Gastrocnemius medialis (tissue), 4 donors: ENCODE results near the gene GNB1. TPM values are rescaled to one million over a fixed set of nuclear protein-coding genes. Genes with fewer than 3 reads are reported as not detected.
"Not testable (repeated sequence)": the region's sequence is repeated elsewhere in the genome, so short reads cannot be mapped to it uniquely, and the experiment has no call there.

Experiments used
- ATAC-seq, 2 donors: fragments of 150-250 bp; one replicate each; pipeline ENCODE4 v1.9.1; 2016
- DNase-seq, 2 donors: peaks; one replicate each; pipeline ENCODE4 v3.0.0-alpha.2; 2019
- H3K27ac ChIP-seq, 4 donors: fragments of 200-600 bp; sonication (generic); 1 replicate in 1 of 4; 2 replicates in 3 of 4; pipeline ENCODE4 v1.5.1; 2016 to 2018; ENCODE audit warnings: mild to moderate bottlenecking in 2 of 4, moderate library complexity in 1 of 4
- H3K27me3 ChIP-seq, 3 donors: fragments of 200-600 bp; sonication (generic) in 2 of 3; 1 replicate in 1 of 3; 2 replicates in 2 of 3; pipeline versions ENCODE4 v1.5.1 to v1.6.0; 2016 to 2019; ENCODE audit warnings: mild to moderate bottlenecking in 1 of 3, moderate library complexity in 1 of 3
- H3K36me3 ChIP-seq, 2 donors: fragments of 200-600 bp; sonication (generic) in 1 of 2; one replicate each; pipeline ENCODE4 v1.5.1; 2017 to 2018
- H3K4me1 ChIP-seq, 2 donors: fragments of 200-600 bp; sonication (generic) in 1 of 2; one replicate each; pipeline ENCODE4 v1.5.1; 2016 to 2017; ENCODE audit warnings: mild to moderate bottlenecking in 2 of 2
- H3K4me3 ChIP-seq, 4 donors: fragments of 200-600 bp; sonication (generic) in 3 of 4; 1 replicate in 1 of 4; 2 replicates in 3 of 4; pipeline ENCODE4 v1.5.1; 2016 to 2019; ENCODE audit warnings: mild to moderate bottlenecking in 2 of 4
- H3K9me3 ChIP-seq, 3 donors: fragments of 200-600 bp; sonication (generic) in 2 of 3; 1 replicate in 1 of 3; 2 replicates in 2 of 3; pipeline ENCODE4 v1.5.1; 2016 to 2019
- POLR2A ChIP-seq, 2 donors: fragments of 450-650 bp; IDR thresholded peaks; one replicate each; pipeline ENCODE4 v1.6.1; 2017; ENCODE audit warnings: antibody characterized with exemption in 2 of 2, mild to moderate bottlenecking in 2 of 2, moderate library complexity in 2 of 2
- in situ Hi-C, 4 donors: fragments of 200-750 bp; cut with MboI; loops; one replicate each; pipeline versions ENCODE4 v1.15.0 to v1.8.0; 2017; ENCODE audit warnings: low sequenced_read_pairs in 4 of 4
- intact Hi-C: fragments of 100-400 bp; cut with DNase I; formaldehyde crosslinking; loops from one replicate; pipeline ENCODE4 v1.15.1; 2023; ENCODE audit warnings: low total_unique reads
- total RNA-seq, 4 donors: library from RNA; depleted of rRNA; stranded (reverse); fragments of >200 nt; gene quantifications; one replicate each; pipeline versions ENCODE4 v1.1.0 to v1.2.3, GENCODE V29; 2016
- TF ChIP-seq, protein P1 (sequence below), 5 experiments: fragments of 450-650 bp in 3 of 5; fragments of 200-600 bp in 2 of 5; sonication (generic) in 2 of 5; IDR thresholded peaks in 4 of 5; conservative IDR thresholded peaks in 1 of 5; 1 replicate in 4 of 5; 2 replicates in 1 of 5; pipeline ENCODE4 v1.5.1; 2016 to 2019; ENCODE audit warnings: antibody characterized with exemption in 5 of 5, mild to moderate bottlenecking in 3 of 5, moderate library complexity in 3 of 5

The GNB1 gene
- total RNA-seq, 4 donors from 2014 or later, result 29.9 to 44.1 (median 37.2) TPM

GRCh38 chr1:1752636-1753606 is 138.0 kb downstream of the GNB1 start:
- peak overlapping the region in 3 of 4 donors; percentile 35 to 62 (median 37) for H3K27ac ChIP-seq
- H3K36me3 ChIP-seq, result peaks cover 0 to 50% of the 10 kb centered on the region in 2 donors
- no peak overlapping the region for H3K4me3 ChIP-seq
- no peaks in the 10 kb centered on the region for H3K9me3 ChIP-seq
- ATAC-seq (peak; percentile 69 to 84), DNase-seq (peak; percentile 42 to 75)
- H3K4me1 ChIP-seq, result peaks cover 0 to 2% of the 10 kb centered on the region in 2 donors
- in situ Hi-C loops, result loop anchor here in 1 of 4 donors (25.0 kb wide), 1 partner anchor 134 kb away; the partner anchor contains the start of gene GNB1
- TF ChIP-seq POLR2A (IDR thresholded peaks at IDR 0.05), result no peak
- TF ChIP-seq, protein P1, sequence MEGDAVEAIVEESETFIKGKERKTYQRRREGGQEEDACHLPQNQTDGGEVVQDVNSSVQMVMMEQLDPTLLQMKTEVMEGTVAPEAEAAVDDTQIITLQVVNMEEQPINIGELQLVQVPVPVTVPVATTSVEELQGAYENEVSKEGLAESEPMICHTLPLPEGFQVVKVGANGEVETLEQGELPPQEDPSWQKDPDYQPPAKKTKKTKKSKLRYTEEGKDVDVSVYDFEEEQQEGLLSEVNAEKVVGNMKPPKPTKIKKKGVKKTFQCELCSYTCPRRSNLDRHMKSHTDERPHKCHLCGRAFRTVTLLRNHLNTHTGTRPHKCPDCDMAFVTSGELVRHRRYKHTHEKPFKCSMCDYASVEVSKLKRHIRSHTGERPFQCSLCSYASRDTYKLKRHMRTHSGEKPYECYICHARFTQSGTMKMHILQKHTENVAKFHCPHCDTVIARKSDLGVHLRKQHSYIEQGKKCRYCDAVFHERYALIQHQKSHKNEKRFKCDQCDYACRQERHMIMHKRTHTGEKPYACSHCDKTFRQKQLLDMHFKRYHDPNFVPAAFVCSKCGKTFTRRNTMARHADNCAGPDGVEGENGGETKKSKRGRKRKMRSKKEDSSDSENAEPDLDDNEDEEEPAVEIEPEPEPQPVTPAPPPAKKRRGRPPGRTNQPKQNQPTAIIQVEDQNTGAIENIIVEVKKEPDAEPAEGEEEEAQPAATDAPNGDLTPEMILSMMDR (IDR thresholded peaks at IDR 0.05 in 4 of 5, conservative IDR thresholded peaks at IDR 0.05 in 1 of 5), result peak; percentile 60 to 76 (median 66)
- no peaks in the 10 kb centered on the region for H3K27me3 ChIP-seq
- intact Hi-C loops, result loop anchor here (2.0 kb wide), 1 partner anchor 154 kb away; no protein-coding TSS in a partner anchor

DNA sequence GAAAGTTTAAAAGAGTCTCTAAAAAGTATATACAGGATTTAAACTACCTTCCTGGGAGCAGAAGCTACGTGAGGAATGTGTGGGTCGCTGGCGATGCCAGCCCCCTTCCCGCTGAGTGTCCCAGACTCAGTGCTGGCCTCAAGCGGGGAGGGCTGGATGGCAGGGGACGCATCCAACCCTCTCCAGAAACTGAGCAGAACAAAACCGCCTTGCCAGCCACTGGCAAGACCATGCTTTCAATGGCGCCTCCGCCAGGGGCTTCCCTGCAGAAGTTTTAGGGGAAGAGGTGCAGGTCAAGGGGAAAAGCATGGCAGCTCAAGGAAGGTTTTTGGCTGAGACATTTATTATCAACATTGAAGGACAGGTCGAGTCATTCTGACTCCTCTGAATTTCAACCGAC is 138.7 kb downstream of the GNB1 start:
- peaks cover 0 to 50% of the 10 kb centered on the region in 2 donors for H3K36me3 ChIP-seq
- no peak for DNase-seq
- no peak overlapping the region for H3K27ac ChIP-seq
- H3K27me3 ChIP-seq, result no peaks in the 10 kb centered on the region
- intact Hi-C loops, result loop anchor here (2.0 kb wide), 1 partner anchor 155 kb away; no protein-coding TSS in a partner anchor
- ATAC-seq, result no peak
- in situ Hi-C loops, result loop anchor here in 1 of 4 donors (25.0 kb wide), 1 partner anchor 135 kb away; the partner anchor contains the start of gene GNB1
- TF ChIP-seq, protein P1 (IDR thresholded peaks at IDR 0.05 in 4 of 5, conservative IDR thresholded peaks at IDR 0.05 in 1 of 5), result no peak
- TF ChIP-seq POLR2A (IDR thresholded peaks at IDR 0.05), result no peak
- H3K4me3 ChIP-seq, result no peak overlapping the region
- H3K9me3 ChIP-seq, result no peaks in the 10 kb centered on the region
- no peaks in the 10 kb centered on the region for H3K4me1 ChIP-seq

DNA sequence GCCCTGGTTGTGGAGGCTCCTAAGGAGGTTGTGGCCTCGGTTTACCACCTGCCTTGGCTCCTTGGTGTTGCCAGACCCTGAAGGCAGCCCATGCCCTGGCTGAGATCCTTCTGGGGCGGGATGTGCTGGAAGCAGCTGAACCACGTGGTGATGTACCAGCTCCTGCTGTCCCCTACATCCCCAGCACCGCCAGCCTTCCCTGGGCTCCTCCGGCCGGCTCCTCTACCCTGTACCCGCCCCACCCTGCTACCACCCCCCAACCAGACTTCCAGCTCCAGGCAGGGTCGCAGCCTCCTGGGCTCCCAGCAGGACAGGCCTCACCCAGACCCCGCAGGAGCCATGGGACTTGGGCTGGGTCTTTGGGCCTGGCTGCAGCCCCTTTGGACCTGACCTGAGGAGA is 140.9 kb downstream of the GNB1 start:
- H3K27ac ChIP-seq, H3K27me3 ChIP-seq, H3K9me3 ChIP-seq, DNase-seq, ATAC-seq, H3K4me3 ChIP-seq, intact Hi-C loops, H3K4me1 ChIP-seq: not testable (repeated sequence)
- peaks cover 0 to 30% of the 10 kb centered on the region in 2 donors for H3K36me3 ChIP-seq
- in situ Hi-C loops, result loop anchor here in 1 of 4 donors (25.0 kb wide), 1 partner anchor 137 kb away; the partner anchor contains the start of gene GNB1

DNA sequence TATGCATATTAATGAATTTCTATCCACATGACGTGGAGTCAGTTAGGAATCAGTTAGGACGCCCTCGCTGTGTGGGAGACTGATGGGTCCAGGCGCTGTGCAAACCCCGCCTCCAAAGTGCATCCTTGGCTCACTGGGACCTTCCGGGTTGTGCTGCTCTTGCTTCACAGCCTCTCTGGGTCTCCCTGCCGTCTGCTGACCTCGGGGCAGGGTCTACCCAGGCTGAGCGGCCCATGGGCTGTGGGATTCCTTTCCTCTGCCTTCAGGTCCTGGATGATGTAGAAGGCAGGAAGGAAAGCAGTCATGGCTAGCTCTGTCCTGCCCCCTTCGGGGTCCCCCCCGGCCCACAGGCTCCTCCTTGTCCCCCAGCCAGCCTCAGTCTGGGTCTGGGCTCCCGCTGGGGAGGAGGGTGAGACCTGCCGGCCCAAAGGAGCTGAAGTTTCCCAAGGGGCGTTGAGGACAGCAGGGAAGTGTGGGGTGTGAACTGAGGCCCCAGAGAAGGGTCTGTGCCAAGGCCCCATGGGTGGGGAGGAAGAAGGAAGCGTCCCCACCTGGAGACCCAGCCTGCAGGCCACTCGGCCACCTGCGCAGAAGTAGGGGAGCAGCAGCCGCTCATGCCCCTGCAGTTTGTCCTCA is 142.1 kb downstream of the GNB1 start:
- no peak for ATAC-seq
- H3K4me3 ChIP-seq, result no peak overlapping the region
- no peaks in the 10 kb centered on the region for H3K4me1 ChIP-seq
- no peak for TF ChIP-seq POLR2A (IDR thresholded peaks at IDR 0.05)
- TF ChIP-seq, protein P1 (IDR thresholded peaks at IDR 0.05 in 4 of 5, conservative IDR thresholded peaks at IDR 0.05 in 1 of 5), result no peak
- no peaks in the 10 kb centered on the region for H3K9me3 ChIP-seq
- no peaks in the 10 kb centered on the region for H3K27me3 ChIP-seq
- no peak for DNase-seq
- intact Hi-C loops (no loop called here), in situ Hi-C loops (no loop called here)
- peaks cover 0 to 18% of the 10 kb centered on the region in 2 donors for H3K36me3 ChIP-seq
- no peak overlapping the region for H3K27ac ChIP-seq

- intact Hi-C loops, result loop anchor here (2.0 kb wide), 1 partner anchor 52 kb away; no protein-coding TSS in a partner anchor
- H3K9me3 ChIP-seq, H3K36me3 ChIP-seq, DNase-seq, in situ Hi-C loops, H3K4me1 ChIP-seq, H3K27me3 ChIP-seq: not testable (repeated sequence)
- Histone ChIP-seq H3K4me3 (peak overlapping the region in 3 of 4 donors; percentile 48 to 78 (median 70)), H3K27ac (peak overlapping the region; percentile 65 to 96 (median 90))
- ATAC-seq, result peak; percentile 88 to 90
These were observed 144.3 kb downstream of the GNB1 start for GRCh38 chr1:1746566-1746909.
